Neuron (in vitro differentiated cells): ENCODE results near the gene LRRC3.

Experiments
- H2AFZ ChIP-seq: one replicate; pipeline ENCODE4 v1.6.1; 2013; ENCODE audit warnings: low read depth, mild to moderate bottlenecking, inconsistent platforms, low read length, moderate library complexity
- H3K27me3 ChIP-seq: one replicate; pipeline ENCODE4 v1.6.1; 2013; ENCODE audit warnings: low read length; ENCODE audit not compliant: insufficient read depth
- H3K36me3 ChIP-seq: one replicate; pipeline ENCODE4 v1.6.1; 2013; ENCODE audit warnings: low read length; ENCODE audit not compliant: insufficient read depth
- H3K4me1 ChIP-seq: one replicate; pipeline ENCODE4 v1.6.1; 2013; ENCODE audit warnings: low read length; ENCODE audit not compliant: insufficient read depth
- H3K4me3 ChIP-seq: 2 replicates; pipeline ENCODE4 v1.5.1; 2013; ENCODE audit warnings: mild to moderate bottlenecking, low read length, moderate library complexity
- H3K9me3 ChIP-seq: one replicate; pipeline ENCODE4 v1.6.1; 2013; ENCODE audit warnings: low read length

The LRRC3 gene

DNA sequence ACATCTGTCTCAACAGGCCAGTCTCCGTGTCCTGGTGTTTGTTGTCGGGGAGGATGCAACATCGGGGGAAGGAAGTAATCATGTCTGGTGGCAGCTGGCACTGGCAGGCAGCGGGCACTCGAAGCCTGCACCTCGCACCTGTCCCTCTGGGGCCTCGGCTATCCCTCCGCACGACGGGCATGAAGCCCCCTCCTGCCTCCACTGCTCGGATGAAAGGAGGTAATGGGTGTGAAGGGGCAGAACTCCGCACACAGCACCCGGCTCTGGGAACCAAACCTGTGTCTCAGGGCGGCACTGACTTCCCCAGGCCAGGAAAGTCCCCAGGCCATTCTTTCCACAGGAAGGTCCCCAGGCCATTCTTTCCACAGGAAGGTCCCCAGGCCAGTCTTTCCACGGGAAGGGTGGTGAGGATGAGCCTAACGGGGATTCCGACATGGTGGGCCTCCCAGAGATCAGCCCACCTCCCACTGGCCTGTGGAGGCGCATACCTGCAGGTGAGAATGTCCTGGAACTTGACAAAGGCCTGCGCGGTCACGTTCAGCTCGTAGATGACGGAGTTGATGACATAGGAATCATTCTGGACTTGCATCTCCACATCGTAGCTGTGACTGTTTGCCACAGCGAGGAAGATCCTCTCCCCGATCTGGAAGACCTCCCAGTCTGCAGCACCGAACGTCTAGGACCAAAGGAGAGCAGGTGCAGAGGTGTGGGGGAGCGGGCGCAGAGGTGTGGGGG lies 53.6 kb downstream of the LRRC3 start:
- H3K4me3 ChIP-seq = no peak overlapping the region
- H3K36me3 ChIP-seq = no peaks in the 10 kb centered on the region
- peaks cover 7% of the 10 kb centered on the region for H3K4me1 ChIP-seq
- H3K9me3 ChIP-seq = no peaks in the 10 kb centered on the region
- H2AFZ ChIP-seq = no peak overlapping the region
- peaks cover 5% of the 10 kb centered on the region for H3K27me3 ChIP-seq

DNA sequence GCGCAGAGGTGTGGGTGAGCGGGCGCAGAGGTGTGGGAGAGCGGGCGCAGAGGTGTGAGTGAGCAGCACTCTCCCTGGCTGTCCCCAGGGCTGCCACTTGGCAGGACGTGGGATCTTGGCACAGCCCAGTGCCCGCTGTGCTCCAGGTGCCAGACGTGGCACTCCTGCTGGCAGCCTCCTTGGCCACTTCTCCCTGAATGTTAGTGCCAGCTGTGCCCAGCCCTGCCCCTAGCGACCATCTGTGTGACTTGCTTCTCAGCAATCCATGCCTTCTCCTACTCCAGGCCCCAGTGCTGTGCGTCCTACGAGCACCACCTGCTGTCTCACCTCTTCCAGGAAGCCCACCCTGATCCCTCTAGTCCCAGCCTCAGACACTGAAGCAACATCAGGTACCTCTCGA lies 54.2 kb downstream of the LRRC3 start:
- Histone ChIP-seq H3K9me3 (no peaks in the 10 kb centered on the region), H3K4me3 (no peak overlapping the region), H3K27me3 (peaks cover 5% of the 10 kb centered on the region), H3K36me3 (no peaks in the 10 kb centered on the region), H3K4me1 (peaks cover 7% of the 10 kb centered on the region), H2AFZ (no peak overlapping the region)

DNA sequence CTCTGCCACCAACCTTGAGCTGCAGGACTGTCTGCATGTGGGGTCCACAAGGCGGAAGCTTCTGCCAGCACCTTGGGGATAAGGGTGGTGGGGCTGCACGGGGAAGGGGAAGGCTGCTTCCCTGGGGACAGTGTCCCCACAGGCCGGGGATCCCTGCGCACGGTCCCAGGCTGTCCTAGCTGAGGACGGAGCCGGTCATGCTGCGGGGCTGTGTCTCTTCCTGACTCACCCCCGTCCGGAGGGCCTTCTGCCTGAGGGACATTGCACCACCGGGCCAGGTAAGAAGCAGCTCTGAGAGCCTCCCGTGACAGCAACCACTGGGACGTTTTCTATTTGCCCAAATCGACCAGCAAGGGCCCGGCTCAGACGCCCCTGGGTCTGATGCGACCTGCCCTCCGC lies 54.8 kb downstream of the LRRC3 start:
- Histone ChIP-seq H3K4me3 (no peak overlapping the region), H3K9me3 (no peaks in the 10 kb centered on the region), H2AFZ (no peak overlapping the region), H3K27me3 (peaks cover 5% of the 10 kb centered on the region), H3K4me1 (peaks cover 7% of the 10 kb centered on the region), H3K36me3 (no peaks in the 10 kb centered on the region)

GRCh38 chr21:44510508-44511218 lies 55.4 kb downstream of the LRRC3 start:
- no peak overlapping the region for H3K4me3 ChIP-seq
- H2AFZ ChIP-seq = no peak overlapping the region
- H3K27me3 ChIP-seq = peaks cover 5% of the 10 kb centered on the region
- H3K9me3 ChIP-seq = no peaks in the 10 kb centered on the region
- peaks cover 3% of the 10 kb centered on the region for H3K4me1 ChIP-seq
- no peaks in the 10 kb centered on the region for H3K36me3 ChIP-seq

GRCh38 chr21:44511219-44511937 lies 56.1 kb downstream of the LRRC3 start:
- H3K4me1 ChIP-seq = no peaks in the 10 kb centered on the region
- H3K36me3 ChIP-seq = no peaks in the 10 kb centered on the region
- H2AFZ ChIP-seq = no peak overlapping the region
- peaks cover 5% of the 10 kb centered on the region for H3K27me3 ChIP-seq
- H3K9me3 ChIP-seq = no peaks in the 10 kb centered on the region
- H3K4me3 ChIP-seq = no peak overlapping the region
